HG03135 (cell line): ENCODE measurements around the gene RPL23.

Source experiments
- ATAC-seq: cut with Tn5 transposase; IDR thresholded peaks from one replicate; pipeline ENCODE4 v1.9.1; 2021; ENCODE audit warnings: mild to moderate bottlenecking, moderate library complexity; ENCODE audit not compliant: unreplicated experiment

The RPL23 gene

DNA sequence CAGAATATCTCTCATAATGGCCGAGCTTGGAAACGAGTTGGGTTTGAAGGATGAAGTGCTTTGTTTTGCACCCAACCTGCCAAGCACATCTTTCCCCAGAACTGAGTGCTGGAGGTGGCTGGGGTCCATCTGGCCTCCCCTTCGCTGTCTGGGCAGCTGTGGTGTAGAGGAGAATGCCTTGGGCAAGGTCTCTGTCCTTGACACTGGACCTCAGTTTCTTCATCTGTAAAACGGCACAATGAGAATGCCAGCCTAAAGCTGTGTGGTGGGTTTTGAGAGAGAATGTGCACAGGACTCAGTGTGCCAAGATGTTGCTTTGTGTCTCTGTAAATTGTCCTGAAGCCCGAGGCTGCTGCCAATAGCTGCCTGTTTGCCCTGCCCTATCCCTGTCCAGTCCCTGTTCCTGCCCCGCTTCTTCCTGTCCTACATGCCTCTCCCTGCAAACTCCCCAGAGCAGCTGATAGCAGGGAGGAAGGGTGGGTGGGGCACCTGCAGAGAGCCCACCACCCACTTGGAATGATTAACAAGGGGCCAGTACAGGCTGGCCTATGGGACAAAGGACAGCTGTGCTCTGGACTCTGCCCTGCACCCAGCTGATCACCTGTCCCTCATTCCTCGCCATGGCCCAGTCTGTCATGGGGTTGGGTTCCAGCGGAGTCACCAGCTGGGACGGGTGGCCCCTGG, 31.7 kb upstream of the RPL23 start:
- ATAC-seq: no peak

DNA sequence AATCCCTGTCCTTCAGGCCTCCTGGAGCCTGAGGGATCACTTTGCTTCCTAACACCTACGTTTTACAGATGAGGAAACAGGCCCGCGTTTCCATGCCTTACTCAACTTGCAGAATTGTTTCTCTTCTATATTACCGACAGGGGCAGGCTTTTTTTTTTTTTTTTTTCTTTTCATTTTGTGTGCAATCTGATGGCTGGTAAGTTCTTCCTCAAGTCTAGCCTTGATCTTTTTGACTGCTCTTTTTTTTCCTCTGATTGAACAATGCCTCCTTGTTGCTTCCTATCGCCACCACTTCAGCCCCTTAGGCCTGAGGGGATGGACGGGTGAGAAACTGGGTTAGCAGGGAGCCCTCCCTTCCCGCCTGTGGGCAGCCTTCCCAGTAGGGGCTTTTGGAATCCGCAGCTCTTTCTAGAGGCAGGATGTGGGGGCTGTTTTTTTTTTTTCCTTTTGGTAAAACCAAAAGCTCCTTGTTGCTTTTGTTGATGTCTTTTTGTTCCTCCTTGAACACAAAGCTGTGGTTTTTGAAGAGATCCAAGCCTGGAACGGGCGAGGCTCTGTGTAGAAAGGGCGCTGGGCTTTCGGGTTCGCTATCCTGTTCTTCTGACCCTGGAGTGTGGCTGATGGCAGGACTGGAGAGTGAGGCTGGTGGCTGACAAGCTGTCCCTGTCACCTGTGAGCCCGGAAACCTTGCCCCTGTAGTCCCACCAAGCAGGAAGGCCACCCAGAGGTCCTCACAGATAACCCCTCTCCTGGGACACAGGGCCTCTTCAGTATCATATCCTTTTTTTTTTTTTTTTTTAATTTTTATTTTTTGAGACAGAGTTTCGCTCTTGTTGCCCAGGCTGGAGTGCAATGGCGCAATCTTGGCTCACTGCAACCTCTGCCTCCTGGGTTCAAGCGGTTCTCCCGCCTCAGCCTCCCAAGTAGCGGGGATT, 30.3 kb upstream of the RPL23 start:
- no peak for ATAC-seq

DNA sequence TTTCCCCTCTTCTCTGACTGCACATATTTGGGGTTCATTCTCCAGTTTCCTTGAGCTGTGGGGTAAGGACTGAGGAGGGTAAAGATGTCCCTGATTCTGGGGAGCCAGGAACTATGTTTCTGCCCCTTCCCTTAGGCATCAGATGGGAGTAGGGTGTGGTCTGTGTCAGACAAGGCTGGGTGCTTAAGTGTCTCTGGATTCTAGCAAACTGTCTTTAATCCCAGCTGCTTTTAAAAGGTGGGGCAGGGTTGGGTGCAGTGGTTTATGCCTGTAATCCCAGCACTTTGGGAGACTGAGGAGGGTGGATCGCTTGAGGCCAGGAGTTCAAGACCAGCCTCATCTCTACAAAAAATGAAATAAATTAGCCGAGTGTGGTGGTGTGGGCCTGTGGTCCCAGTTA, 29.3 kb upstream of the RPL23 start:
- no peak for ATAC-seq

DNA sequence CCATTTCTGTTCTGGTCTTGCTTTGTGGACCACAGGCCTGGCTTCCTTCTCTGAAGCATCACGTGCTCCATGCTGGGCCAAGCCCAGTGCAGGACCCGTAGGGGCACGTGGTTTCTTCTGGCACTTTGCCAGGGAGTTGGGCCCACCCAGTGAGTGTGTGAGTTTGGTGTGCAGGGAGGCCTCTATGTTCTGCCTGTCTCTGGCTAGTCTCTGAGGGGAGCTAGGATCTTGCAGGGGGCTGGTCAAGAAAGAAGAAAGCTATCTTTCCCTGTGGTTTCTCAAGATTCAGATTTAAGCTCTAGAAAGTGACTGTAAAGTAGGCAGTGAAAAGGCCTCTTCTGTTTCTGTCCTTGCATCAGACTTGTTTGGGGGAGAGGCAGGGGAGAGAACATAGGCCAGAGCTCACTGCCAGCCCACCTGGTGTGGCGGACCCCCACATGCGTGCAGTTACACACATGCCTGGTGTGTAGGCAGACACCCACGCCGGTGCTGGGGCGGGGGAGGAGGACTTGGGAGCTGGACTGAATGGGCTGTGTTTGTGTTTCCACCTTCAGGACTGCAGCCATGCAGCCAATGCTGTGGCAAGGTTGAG, 28.2 kb upstream of the RPL23 start:
- ATAC-seq: no peak

DNA sequence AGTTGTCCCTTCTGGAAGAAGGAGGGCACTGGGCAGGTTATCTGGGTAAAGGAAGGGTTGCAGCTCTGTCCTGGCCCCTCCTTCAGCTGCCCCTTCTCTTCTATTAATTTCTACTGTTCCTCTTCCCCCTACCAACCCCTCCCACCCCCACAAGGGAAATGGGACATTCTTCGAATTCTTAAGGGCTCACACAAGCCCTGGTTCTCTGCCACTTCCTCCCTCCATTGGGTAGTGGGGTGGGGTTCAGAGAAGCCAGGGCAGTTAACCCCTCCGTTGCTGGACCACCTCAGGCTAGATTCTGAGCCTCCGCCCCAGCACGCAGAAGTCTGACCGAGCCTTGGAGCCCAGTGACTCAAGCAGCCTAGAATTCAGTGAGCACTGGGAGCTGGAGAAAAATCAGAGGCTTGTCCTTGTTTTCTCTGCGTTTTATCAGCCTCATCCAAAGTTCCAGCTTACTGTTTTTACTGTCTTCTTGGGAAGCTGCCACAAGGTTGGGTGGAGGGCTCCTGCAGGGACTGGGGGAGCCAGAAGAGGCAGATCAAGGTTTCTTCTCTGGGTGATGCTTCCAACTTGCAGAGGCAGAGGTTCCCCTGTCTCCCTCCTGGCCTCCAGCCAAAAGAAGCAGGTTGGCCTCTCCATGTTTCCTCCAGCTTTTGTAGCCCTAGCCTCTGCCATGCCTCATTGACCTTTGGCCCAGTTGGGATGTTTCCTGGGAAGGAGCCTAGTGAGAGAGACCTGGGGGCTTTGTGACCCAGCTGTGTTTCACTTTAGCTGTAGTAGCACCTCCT, 26.6 kb upstream of the RPL23 start:
- ATAC-seq: no peak

DNA sequence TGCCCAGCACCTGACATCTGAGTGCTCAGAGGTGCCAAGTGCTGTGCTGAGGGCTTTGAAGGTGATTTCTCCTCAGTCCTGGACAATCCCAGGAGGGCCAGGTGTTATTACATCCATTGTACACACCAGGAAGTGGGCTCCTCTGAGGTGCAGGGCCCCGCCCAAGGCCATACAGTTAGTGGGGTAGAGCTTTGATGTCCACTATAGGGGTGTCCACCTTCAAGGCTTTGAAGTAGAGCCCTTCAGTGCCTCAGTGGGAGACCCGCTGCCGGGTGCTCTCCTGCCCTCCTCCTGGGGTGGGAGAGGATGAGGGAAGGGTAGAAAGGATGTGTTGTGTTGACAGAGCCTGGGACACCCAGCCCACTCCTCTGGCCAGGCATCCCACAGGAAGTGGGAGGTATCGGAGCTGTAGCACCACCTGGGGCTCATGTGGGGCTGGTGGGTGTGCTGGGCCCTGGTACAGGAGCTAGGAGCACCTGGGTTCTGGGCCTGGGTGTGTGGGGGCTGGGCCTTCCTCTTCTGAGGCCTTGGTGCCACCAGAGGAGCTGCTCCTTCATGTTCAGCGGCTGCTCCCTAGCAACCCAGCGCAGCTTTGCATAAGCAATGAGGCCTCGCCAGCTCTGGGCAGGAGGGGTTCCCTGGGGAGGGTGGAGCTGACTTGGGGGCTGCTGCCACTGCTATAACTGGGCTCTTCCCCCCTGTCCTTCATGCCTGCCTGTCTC, 23.8 kb upstream of the RPL23 start:
- ATAC-seq: no peak

DNA sequence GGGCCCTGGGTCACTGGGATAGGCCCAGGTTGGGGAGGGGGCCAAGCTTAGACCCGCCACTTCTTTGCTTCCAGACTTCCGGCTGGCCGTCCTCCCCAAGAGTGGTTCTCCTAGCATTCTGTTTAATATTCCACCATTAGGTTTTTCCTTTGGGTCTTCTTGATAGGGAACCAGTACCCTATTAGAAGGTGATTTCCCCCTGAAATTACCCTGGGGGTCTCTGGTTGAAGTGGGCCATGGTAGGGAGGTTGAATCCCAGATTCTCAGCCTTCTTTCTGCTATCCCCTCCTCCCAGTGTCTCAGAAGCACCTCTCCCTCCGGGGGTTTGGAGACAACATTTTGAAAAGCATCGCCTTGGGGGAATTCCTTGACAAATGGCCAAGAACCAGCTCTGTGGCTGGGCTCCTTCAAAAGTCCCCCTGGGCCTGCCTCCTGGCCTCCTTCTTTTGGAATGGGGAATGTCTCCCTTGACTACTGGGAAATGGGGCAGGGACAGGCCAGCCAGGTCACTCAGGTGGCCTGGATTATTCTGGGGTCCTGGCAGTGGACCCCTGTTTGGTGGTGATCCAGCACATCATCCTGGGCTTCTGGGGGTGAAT, 22.1 kb upstream of the RPL23 start:
- no peak for ATAC-seq

DNA sequence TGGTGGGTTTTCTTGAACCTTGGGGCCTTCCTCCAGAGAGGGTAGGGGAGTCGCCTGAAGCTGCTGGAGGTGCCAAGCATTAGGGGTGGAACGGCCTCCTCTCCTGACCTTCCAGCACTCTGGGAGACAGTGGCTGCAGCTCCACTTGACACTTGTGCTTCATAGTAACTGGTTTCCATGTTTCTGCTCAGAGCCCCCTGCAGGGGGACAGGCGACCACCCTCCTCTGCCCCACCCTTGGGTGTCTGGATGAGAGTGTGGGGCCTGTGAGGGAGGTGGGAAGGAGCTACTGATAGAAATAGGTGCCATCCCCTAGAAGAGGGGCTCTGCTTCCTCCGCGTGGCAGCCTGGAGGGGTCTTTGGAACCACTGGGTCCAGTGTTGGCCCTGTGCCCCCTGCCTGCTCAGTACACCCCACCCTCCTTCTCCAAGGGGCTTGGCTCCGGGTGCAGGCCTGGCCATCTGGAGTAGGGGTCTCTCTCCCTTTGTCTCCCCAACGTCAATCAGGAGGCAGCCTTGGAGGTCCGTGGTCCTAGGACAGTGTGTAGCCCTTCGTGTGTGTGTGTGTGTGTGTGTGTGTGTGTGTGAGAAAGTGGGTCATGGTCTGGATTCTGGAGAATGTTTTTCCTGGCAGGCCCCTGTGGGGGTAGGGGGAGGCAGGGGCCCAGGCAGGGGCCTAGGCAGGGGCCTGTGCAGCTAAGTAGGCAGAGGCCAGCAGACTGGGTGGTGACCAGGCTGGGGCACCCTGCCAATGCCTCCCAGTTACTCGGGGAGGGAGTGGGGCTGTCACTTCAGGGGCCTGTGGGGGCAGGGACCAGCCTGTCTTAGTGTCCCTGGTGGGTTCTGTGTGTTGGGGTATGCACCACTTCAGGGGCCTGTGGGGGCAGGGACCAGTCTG, 21.2 kb upstream of the RPL23 start:
- no peak for ATAC-seq

DNA sequence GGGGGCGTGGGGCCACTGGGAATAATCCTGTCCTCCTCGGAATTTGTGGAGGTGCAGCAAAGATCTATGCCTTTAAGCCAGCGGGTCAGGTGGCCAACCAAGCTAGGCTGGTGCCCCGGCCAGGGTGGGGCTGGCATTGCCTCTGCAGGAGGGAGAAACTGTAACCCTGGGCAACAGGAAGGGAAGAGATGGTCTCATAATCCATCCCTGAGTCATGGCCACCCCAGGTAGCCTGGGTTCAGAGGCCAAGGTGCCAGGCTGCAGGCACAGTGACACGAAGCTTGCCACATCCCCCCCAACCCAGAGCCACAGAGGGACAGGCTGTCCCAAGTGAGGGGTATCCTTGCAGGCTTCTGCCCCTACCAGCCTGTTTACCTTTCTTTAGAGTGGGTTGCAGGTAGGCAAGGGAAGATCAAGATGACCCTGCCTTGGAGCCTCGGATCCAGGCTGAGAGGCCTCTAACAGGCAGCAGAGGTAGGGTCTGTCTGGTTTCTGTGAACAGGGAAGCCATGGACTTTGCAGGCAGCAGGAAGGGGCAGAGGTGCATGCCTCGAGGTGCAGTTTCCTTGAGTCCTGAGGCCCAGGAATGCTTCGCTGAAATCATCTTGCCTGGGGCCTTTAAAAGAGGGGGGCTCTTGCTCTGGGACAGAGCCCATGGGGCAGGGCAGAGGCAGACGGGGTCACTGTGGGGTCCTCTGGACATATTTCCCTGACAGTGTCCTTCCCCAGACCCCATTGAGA, 20.3 kb upstream of the RPL23 start:
- no peak for ATAC-seq

DNA sequence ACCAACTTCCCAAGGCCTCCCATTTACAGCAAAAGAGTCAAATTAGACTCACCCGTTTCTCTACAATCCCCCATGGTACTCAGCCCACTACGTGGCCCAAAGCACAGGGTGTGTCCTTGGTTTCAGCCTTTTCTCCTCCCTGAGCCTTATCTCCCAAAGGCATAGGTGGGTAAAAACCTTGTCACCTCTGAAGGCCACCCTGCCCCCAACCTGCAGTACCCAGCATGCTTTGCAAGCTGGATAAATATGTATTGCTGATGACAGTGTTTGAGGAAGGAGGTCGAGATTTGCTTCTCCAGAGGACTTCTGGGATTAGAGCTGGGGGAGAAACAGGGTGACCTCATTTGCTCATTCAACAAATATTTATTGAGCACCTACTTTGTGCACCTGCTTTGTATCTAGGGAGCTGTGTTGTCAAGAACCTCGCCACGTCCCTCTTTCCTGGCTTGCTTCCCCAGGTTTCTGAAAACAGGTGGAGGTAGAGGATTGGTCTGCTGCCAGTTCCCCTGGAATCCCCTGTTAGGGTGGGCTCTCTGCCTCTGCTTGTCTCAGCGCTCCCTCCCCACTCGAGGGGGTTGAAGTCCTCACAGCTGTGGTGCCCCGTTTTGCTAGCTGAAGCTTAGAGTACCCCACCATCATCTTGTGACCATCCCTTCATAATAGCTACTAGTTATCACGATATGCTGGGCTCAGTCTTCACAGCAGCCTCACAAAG, 19.3 kb upstream of the RPL23 start:
- ATAC-seq: no peak

DNA sequence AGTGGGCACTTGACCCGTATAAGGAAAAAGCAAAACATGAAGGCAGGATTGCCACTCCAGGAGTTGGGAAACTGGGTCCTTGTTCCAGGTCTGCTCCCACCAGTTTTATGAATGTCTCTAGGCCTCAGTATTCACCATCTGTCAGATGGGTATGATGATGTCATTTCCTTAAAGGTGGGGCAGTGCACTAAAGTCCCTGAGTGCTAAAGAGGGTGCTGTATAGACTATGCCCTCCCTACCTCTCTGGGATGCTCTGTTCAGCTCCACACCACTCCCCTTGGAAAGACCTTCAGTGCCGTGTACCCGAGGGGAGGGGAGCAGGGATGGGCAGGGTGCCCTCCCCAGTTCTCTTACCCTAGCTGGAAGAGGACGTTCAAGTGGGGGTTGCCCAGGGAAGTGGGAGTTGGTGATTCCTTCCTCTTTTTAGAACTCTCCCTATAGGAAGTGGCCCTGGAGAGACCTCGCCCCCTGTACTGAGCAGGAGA, 18.5 kb upstream of the RPL23 start:
- no peak for ATAC-seq

DNA sequence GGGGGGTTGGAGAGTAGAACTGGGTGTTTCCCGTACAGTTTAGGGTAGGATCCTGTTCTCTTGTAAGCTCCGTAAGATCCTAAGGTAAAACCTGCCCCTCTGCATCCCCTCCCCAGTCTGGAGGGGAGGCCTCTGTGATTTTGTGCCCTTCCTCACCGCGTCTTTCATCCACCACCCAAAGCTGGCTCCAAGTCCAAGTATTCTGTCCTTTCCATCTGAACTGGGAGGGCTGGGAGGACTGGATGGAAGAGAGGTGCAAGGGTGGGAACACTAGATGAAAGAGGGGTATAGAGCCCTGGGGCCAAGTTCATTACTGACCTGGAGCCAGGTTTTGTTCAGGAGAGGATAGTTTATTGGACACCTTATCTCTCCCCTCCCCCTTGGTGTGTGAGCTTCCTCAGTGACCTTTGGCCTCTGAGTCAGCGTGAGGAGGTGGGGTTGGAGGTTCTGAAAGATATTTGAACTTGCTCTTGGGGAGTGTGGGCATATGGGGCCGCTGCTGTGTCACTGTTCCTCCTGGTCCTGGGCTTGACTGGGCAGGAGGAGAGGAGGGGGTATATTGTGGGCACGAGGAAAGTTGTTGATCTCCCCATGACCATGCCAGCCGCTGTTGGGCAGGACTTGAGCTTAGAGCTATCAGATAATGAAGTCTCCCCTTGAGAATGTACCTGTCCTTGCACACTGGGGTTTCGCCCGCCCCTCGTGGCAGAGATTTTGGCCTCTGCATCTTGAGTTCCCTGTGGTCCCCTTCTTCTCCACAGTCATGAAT, 17.9 kb upstream of the RPL23 start:
- ATAC-seq: no peak

DNA sequence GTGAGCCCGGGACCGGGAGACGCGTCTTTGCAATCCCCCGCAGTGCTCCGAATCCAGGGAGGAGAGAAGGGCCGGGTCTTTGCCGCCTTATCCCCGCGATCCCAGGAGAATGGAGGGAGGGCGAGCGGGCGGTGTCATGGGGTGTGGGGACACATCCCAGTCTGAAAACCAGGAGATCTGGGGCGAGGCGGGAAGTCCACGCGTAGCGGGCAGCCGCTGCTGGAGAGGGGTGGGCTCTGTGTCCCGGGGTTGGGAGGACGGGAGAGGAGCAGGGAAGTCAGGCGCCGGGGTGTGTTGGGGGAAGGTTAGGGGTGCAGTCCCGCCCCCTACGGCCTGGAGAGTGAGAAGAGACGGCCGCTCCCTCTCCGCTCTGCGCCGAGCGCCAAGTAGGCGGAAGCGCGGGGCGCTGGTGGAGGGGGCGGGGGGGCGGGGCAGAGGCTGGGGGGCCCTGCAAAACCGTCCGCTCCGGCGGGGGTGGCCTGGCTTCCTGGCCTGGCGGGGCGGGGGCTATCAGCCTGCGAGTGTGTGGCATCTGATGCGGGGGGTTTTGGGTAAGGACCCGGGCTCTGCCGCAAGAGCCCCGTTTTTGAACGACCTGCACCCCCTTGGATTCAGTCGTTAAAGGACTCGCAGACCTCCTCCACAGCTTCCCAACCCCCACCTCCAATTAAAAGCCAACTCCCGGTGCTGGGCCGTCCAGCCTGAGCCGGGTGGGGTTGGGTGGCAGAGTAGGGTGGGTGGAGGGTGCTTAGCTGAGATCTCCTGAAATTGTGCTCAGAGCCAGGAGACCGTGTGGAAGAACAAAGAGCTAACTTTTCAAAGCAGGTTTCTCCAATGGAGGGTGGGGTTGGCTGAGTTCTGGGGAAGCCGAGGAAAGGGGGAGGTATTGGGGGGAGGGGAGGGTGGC, 17.0 kb upstream of the RPL23 start:
- ATAC-seq: no peak

DNA sequence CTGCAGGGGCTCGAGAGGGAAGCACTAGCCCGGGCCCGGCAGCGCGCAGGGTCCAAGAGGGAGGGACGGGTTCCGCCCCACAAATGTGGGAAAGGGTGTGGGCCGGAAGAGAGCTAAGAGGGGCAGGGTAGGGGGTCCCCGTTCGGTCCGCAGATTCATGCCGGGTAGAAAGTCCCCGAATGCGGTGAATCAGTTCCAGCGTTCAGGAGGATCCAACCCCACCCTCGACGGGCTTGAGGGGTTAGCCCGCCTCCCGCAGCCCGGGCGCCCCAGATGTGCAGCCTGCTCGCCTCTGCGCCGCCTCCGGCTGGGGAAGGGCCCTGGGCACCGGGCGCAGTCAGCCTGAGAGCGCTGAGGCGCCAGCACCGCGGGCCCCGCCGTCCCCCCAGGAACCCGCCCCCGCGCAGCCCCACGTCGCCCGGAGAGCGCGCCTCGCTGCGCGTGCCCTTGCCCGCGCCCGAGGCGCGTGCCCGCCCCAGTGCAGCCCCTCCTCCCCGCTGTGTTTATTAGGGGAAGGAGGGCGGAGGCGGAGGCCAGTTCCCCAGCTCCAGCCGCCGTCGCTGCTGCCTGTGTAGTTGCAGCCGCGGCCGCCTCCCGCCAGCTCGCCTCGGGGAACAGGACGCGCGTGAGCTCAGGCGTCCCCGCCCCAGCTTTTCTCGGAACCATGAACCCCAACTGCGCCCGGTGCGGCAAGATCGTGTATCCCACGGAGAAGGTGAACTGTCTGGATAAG, 16.2 kb upstream of the RPL23 start, which contains the start of gene LASP1:
LASP1 (plus strand) TSS at position 533 of the 733 bp plus-strand sequence; CDS start at position 665, 132 bp downstream.
- ATAC-seq: peak; percentile 48
